ENCODE measurements around the gene WDR26.
"Not testable (repeated sequence)": the region's sequence is repeated elsewhere in the genome, so short reads cannot be mapped to it uniquely, and the experiment has no call there.

WDR26 gene

DNA sequence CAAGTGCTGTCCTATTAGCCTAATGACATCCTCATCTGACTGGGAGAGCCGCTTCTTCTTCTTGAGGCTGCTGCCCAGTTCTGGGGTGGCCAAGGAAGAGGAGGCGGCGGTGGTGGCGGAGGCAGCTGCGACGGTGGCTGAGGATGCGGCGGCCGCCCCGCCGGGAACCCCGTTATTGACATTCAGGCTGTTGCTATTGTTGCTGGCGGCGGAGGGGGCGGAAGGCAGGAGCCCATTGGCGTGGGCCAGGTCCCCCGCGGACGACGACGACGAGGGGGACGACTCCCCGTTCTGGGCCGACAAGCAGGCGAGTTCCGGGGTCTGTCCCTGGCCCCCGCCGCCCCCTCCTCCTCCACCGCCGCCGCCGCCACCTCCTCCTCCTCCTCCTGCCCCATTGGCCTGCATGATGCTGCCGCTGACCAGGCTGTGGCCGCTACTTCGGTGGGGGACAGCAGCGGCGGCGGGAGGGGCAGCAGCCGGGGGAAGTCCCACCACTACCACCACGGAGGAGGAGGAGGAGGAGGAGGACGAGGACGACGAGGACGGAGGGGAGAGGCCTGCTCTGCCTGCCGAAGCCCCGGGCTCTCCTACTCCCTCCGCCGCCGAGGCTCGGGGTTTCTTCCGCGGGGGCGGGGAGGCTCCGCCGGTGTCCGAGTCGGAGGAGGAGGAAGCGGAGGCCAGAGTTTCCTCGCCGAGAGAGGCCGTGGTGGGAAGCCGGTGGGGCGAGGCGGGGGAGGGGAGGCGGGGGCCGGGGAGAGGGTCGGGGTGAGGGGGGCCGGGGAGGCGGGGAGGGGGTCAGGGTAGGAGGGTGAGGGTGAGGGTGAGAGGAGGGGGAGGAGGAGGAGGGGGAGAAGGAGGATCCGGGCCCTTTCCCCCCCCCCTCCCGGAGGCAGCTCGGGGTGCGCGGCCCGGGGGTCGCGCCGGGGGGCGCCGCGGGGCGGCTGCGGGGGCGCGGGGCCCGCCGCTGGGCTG, 610 bp downstream of the WDR26 start:
- peak in 3 of 4 experiments; percentile 9 to 38 (median 21) for DNase-seq

DNA sequence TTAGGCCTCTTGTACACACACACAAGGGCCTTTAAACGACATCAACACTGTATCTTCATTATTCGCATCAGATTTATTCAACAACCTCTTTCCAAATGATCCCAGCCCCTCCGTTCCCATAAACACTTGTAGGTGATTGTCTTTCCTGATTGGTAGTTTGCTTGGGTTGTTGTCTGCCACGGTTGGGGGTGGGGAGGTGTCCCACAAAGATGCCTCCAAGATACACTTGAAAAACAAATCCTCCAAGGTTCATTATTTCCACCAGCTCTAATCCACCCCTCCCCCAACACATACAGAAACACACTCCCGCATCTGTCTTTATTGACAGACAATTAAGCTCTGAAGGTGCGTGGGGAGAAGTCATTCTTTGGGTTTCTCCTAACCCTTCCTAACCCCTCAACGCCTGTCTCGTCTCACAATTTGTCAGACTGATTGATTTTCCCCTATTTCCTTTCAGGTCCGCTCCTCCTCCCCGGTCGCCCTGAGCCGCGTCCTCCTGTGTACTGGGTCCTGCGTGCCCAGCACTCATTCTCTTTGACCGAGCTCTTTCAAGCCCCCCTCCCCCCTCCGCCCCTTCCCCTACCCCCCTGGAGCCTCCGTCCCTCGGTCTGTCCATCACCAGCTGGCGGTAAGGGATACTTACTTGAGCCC, 1.4 kb downstream of the WDR26 start:
- DNase-seq: no peak

DNA sequence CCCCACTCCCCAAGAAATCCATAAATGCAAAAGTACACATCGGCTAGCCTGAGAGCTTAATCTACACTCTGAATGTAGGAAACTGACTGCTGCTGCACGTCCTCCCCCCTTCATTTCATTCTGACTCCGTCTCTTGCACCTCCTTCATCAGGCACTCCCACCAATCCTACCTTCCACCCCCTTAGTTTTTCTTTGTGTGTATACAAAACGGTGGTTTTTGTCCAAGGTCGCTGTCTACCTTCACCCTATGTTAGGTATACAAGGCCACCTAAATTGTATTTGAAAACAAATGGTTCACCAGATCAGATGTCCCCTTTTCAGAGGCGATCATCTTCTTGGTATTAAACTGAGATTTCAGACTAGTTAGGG, 1.9 kb downstream of the WDR26 start:
- no peak for DNase-seq

DNA sequence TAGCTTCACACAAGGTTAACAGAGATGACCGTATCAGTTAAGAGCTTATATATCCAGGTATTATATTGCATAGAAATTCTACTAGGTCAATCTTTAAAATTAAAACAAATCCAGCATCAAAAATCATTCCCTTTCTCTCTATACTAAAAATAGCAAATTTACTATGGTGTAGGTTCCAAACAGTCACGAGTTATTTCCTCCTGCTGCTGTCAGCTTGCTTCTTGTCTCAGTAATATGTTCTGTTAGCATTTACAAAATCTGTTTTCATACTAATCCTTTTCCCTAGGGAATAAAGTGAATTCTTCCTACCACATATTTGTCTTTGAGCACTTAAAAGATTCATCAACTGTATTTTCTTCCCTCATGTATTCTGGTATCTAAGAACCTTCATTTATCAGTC, 2.5 kb downstream of the WDR26 start:
- no peak for DNase-seq

- DNase-seq: no peak
Measured at GRCh38 chr1:224431726-224432125, 2.9 kb downstream of the WDR26 start.

DNA sequence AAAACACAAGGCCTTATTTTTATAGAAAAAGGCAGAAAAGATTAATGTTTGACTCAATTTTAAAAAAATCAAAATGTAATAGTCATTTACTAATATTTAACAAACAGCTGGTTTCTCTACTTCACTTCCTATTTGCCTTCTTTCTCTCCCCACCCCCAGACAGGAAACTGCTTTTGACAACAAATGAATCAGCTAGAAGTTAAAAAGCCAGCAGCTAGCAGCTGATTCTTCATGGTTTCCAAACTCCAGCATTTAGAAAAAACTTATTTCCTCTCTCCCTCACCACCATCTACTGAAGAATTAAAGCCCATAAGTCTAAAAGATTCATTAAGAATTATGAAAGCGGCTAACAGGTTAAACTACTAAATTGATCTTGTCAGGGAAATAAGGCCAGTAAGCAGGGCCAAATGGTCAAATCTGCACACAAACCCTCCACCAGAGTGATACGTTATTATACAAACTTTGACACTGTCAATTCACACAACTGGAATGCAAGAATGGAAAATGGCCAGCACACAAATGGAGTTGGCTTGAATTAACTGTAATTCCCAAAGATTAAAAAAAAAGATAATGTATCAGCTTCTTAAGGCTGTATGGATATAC, 4.0 kb downstream of the WDR26 start:
- peak in 1 of 4 experiments; percentile 14 for DNase-seq

DNA sequence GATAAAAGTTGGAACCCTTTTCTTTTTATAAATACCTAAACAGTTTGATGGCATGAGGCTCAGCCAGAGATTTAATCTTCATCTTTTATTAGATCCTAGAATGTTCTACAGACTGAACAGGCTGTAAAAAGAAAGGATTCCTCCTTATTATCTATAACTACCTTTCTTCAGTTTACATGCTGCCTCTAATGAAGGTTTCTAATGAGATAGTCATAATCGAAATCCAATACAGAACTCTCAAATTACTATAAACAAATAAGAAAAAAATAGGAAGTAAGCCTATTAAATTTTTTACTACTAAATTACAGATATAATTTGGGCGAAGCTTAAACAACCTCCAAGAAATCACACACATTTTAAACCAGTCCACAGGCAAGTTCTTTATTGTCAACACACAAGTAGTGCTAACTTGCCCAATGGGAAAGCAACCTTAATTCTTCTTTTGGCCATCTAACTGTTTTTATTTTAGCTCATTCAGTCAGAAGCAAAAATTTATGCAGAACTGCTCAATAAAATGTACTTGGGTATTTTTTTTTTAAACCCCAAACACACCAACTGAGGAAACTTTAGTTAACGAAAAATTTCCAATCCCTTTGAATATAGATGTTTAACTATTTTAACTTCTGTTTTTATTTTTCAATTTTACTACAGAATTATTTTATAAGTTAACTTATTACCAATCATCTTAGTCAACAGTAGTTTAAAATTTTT, 4.8 kb downstream of the WDR26 start:
- DNase-seq: no peak

DNA sequence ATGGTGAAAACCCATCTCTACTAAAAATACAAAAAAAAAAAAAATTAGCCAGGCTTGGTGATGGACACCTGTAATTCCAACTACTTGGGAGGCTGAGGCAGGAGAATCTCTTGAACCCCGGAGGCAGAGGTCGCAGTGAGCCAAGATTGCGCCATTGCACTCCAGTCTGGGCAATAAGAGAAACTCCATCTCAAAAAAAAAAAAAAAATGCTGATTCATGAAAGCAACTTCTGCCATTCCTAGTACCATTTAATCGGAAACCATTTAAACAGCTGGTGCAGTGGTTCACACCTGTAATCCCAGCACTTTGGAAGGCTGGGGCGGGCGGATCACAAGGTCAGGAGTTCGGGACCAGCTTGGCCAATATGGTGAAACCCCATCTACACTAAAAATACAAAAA, 5.9 kb downstream of the WDR26 start:
- DNase-seq: not testable (repeated sequence)

- no peak for DNase-seq
Measured at GRCh38 chr1:224427346-224427745, 7.3 kb downstream of the WDR26 start.

- not testable (repeated sequence) for DNase-seq
Measured at GRCh38 chr1:224426869-224427268, 7.7 kb downstream of the WDR26 start.

DNA sequence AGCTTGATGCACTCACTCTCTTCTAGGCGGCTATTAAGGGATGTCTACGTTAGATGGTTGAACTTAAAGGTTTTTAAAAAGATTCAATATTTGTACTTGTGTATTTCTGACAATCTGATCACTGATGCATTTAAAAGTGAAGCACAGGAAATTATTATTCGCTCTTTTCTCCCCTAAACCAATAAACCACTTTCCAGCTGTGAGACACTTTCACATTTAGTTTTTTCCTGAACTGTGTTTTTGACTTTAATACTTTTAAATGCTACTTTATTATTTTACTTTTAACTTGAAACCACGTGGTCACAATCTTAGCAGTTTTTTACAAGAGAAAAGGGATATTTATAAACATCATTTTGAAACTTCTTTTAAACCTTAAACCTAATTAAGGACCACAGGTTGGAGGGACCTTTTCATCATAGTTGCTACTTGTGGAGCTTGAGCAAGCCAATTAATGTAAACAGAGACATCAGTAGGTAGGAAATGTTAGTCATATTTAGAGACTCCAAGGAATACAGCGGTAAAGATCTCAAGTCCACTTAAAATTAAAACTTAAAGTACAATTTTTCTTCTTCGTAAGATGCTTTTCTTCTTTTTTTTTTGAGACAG, 9.2 kb downstream of the WDR26 start:
- DNase-seq: no peak

DNA sequence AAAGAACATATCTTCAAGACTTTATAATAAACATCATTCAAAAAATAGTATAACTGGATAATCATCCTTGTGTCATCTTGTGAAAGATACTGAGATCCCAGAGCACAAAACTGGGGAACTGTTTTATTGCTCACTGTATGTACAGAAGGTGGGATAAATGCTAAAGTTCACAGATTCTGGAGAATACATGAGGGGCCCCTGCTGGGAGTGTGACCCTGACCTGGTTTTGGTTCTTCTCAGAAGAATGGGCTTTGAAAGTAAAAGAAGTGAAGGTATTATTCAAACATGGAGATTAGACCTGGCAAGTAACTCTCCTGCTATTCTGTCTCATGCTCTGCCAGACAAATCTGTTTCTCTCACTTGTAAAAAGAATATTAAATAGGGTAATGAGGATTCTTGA, 14.5 kb downstream of the WDR26 start:
- DNase-seq: no peak

DNA sequence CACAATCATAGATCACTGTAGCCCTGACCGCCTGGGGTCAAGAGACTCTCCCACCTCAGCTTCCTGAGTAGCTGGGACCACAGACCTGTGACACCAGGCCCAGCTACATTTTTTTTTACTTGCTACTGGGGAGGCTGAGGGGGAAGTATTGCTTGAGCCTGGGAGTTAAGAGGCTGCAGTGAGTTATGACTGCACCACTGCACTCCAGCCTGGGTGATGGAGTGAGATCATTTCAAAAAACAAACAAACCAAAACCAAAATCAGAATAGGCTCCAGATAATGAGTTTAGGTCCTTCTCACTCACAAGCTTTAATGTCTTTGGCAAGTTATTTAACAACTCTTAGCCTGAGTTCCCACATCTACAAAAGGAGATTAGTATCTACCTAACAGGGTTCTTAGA, 22.8 kb downstream of the WDR26 start:
- DNase-seq: no peak

DNA sequence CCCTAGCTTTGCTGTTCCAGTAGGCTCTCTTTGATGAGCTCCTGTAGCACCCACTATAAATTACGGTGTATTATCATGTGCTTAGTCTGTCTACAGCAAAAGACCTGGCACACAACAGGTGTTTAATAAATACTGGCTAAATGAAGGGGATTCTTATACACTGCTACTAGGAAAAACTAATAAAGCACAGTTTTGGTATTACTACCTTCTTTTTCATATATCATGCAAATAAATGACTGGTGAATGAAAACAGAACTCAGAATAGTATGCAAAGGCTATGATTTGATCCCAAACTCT, 26.4 kb downstream of the WDR26 start:
- no peak for DNase-seq

GRCh38 chr1:224407571-224408293, 26.9 kb downstream of the WDR26 start:
- no peak for DNase-seq

DNA sequence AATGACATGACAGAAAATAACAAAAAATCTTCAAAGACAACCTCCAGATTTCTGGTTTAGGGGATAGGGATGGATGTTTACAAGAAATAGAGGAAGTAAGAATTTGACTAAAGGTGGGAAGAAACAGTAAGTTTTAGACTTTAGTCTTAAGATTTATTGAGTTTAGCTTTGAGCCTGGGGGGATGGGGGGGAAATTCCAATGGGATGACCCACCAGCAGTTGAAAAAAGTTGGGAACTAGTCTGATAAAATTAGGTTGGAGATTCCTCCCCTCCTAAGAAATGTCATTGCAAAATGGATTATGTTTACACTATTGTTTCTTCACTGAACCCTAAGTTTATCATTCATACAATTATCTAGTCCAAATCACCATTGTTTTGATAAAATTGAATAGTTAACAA, 28.4 kb downstream of the WDR26 start:
- DNase-seq: no peak

DNA sequence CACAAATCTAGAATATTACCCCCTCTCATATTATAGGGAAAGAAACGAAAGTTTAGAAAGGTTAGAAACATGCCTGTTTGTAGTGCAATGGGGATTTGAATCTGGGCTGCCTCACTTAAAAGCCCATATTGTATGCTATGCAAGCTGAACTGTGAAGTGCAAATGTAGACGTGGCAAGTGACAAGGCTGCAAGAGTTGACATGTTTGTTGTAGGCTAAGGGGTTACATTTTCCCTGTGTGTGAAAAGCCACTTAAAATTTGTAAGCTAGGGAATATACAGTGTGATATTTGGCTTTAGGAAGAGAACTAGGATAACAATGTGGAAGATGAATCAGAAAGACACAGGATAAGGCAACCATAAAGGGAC, 29.0 kb downstream of the WDR26 start:
- no peak for DNase-seq

DNA sequence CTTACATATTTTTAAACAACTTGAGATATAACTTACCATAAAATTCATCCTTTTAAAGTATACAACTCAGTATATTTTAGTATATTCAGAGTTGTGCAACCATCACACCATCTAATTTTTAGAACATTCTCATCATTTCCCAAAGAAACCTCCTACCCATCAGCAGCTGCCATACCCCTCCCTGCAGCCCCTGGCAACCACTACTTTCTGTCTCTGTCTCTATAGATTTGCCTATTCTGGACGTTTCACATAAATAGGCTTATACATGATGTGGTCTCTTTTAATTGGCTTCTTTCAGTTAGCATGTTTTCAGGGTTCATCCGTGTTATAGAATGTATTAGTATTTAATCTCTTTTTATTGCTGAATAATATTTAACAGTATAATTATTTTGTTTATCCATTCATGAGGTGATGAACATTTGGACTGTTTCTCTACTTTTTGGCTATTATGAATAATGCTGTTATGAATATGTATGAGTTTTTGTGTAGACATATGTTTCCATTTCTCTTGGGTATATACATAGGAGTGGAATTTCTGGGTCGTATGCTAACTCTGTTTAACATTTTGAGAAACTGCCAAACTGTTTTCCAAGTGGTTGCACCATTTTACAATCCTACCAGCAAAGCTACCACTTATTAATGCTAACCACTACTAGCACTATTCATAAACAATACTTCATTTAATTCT, 29.5 kb downstream of the WDR26 start:
- DNase-seq: no peak

GRCh38 chr1:224402472-224403036, 32.0 kb downstream of the WDR26 start:
- no peak for DNase-seq

GRCh38 chr1:224399887-224400286, 34.7 kb downstream of the WDR26 start:
- DNase-seq: no peak

GRCh38 chr1:224393294-224393693, 41.3 kb downstream of the WDR26 start:
- DNase-seq: no peak

Measured in activated CD4-positive, CD25-positive, alpha-beta regulatory T cell (primary cell).